Stimulated activated CD4-positive, alpha-beta T cell treated with anti-CD3 and anti-CD28 coated beads, Interleukin-4, amount 100 ng/mL, for 24 hours (primary cell): ENCODE data around the gene SPPL3.
A peak's percentile ranks its signal among the peaks of the same experiment; 100 is the strongest.
"Not testable (repeated sequence)": the region's sequence is repeated elsewhere in the genome, so short reads cannot be mapped to it uniquely, and the experiment has no call there.

Source experiments
- DNase-seq: peaks from one replicate; pipeline ENCODE4 v3.0.0-alpha.2; 2020

SPPL3 gene

DNA sequence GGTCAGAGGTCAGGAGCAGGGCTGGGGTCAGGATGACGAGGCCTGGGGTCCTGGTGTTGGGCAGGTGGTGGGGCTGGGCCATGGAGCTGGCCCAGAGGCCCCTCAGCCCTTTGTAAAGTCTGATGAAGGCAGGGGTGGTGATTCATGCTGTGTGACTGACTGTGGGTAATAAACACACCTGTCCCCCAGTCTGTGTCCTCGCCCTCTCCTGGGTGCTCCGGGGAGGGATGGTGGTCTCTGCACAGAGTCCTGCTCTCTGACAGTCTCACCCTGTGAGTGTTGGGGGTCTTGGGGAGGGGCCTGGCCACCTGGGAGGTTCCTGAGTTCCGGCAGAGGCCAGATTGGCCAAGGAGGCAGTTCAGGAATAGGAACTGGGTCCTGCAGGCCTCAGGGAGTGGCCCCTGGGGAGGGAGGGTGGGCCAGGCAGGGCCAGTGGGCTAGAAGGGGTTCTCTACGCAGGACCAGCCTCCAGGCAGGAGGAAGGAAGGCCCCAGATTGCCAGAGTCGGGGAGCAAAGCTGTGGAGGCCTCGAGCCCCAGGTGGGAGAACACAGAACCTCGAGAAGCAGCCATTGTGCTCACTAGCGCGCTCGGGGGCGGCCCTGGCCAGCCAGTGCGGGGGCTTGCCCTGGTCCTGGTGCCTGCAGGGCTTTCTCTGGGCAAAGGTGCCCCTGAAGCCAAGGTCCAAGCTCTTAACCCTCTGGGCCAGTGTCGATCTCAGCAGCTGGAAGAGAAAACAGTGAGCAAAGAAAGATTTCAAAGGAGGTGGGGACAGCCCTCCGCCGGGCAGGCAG is 164.1 kb downstream of the SPPL3 start:
- no peak for DNase-seq

DNA sequence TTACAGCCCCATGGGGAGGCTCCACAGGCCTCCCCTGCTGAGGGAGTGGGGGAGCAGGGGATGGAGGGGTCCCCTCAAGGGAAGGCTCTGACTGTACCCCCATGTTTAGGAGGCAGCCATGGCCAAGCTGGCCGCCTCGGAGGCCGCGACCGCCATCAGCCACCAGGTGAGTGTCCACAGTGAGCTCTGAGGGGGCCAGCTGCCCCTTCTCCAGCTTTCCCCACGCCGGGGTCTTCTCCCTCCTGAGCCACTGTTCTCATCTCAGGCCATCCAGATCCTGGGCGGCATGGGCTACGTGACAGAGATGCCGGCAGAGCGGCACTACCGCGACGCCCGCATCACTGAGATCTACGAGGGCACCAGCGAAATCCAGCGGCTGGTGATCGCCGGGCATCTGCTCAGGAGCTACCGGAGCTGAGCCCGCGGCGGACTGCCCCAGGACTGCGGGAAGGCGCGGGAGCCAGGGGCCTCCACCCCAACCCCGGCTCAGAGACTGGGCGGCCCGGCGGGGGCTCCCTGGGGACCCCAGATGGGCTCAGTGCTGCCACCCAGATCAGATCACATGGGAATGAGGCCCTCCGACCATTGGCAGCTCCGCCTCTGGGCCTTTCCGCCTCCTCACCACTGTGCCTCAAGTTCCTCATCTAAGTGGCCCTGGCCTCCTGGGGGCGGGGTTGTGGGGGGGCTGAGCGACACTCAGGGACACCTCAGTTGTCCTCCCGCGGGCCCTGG is 165.0 kb downstream of the SPPL3 start:
- DNase-seq: no peak

DNA sequence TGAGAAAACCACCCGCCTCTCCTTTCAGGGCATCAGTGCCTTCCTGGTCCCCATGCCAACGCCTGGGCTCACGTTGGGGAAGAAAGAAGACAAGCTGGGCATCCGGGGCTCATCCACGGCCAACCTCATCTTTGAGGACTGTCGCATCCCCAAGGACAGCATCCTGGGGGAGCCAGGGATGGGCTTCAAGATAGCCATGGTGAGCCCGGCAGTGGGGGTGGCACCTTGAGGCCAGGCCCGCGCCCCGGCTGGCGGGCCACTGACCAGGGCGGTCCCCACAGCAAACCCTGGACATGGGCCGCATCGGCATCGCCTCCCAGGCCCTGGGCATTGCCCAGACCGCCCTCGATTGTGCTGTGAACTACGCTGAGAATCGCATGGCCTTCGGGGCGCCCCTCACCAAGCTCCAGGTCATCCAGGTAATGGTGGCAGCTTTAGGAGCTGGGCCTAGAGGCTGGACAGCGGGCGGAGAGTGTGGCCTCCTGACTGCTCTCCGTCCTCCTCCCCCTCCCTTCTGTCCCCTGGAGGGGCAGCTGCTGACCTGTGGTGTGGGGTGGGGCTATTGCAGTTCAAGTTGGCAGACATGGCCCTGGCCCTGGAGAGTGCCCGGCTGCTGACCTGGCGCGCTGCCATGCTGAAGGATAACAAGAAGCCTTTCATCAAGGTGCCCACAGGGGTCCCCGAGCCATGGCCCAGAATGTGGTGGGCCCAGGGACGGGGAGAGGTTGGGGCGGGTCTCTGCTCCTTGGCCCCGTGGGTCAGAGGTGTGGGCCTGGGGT is 165.7 kb downstream of the SPPL3 start:
- DNase-seq: no peak

DNA sequence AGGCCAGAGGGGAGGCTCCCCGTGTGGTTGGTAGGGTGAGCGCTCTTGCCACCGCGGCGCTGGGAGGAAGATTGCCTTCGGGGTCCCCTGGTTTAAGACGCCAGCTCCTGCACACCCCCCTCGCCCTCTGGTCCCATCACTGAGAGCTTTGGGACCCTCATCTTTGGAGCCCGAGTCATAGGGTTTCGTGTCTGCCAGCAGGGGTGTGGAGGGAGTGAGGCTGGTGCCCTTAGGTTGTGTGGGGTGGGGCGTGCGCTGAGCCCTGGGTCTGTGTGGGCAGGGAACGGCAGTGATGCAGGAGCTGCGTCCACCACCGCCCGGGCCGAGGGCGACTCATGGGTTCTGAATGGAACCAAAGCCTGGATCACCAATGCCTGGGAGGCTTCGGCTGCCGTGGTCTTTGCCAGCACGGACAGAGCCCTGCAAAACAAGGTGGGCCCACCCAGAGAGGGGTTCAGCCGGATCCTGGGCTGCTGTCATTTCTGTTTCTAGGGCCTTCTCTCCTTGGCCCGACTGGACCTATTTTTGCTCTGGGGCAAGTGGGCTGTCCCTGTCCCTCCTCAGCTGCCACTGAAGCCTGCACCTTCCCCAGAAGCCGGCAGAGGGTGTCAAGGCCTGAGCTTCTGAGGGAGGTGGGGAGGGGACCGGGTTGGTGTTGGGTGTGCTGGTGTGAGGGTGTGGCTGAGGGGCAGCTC is 166.5 kb downstream of the SPPL3 start:
- DNase-seq: no peak

DNA sequence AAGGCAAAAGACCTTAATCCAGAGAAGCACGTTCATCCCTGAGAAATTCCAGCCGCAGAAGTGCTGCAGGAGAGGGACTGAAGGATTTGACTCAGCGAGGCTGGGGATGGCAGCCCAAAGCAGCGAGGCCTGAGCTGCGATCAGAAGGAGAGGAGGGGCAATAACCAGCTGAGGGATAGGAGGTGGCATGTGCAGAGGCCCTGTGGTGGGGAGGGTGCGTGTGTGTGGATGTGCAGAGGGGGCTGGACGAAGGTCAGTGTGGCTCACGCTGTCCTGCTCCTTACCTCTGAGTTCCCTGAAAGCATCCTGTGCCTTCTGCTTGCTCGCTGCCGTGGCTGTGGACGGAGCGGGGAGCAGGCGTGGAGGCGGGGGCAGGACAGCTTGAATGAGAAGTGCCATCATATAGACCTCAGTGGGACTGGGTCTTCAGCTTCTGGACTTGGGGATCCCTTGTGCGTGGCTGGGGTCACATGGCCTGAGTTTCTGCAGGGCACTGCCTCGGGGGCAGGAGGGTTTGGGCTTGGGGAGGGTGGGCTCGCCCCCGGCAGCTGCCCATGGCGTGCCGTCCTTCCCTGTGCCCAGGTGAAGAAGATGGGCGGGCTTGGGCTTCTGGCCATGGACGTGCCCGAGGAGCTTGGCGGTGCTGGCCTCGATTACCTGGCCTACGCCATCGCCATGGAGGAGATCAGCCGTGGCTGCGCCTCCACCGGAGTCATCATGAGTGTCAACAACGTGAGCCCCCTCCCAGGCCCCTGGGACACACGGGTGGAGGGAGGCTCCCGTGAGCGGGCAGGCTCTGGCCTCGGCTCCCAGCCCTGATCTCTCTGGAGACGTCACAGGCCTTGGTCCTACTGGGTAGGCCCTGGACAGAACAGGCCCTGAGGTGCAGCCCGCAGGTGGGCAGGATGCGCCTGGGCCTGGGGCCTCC is 167.5 kb downstream of the SPPL3 start:
- DNase-seq: no peak

DNA sequence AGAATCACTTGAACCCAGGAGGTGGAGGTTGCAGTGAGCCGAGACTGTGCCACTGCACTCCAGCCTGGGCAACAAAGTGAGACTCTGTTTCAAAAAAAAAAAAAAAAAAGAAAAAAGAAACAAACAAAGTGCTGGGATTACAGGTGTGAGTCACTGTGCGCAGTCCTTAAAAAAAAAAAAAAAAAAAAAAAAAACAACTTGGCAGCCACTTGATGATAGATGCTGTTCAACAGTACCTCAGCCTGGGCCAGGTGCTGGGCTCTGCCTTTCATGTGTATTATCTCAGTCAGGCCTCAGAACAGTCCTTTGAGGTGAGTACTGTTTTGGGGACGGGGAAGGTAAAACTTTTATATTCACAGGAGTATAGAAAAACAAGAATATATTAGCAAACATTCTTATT is 169.0 kb downstream of the SPPL3 start:
- no peak for DNase-seq

DNA sequence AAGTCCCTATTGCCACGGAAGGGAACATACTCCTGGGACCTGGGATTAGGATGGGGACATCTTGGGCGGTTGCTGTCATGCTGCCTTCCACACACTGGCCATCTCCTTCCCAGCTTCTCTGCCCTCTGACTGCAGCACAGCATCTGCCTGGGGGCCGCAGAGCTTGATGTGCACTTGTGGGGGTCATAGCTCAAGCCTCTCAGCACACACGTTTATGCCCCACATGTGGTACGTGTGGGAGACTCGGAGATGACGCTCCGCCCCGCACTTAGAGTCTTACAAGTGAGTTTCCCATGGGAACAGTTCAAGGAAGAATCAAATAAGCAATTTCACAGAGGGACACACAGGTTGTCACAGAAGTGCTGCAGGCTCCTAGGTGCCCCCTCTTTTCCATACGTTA is 169.9 kb downstream of the SPPL3 start:
- no peak for DNase-seq

DNA sequence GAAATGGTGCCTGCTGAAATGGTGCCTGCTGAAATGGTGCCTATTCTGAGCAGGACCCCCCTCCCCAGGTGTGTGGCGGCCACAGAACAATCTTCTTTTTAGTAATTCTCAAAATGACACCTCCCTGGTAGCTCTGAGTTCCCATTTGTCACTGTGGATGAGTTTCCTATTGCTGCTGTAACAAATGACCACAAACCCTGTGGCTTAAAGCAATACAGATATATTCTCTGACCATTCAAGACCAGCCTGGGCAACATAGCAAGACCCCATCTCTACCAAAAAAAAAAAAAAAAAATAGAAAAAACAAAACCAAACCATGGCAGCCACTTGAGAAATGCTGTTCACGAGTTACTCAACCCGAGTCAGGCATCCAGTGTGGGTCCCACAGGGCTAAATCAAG is 170.6 kb downstream of the SPPL3 start:
- no peak for DNase-seq

DNA sequence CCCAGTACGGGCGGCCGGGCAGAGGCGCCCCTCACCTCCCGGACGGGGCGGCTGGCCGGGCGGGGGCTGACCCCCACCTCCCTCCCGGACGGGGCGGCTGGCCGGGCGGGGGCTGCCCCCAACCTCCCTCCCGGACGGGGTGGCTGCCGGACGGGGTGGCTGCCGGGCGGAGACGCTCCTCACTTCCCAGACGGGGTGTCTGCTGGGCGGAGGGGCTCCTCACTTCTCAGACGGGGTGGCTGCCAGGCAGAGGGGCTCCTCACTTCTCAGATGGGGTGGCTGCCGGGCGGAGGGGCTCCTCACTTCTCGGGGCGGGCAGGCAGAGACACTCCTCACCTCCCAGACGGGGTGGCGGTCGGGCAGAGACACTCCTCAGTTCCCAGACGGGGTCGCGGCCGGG is 172.0 kb downstream of the SPPL3 start:
- not testable (repeated sequence) for DNase-seq

DNA sequence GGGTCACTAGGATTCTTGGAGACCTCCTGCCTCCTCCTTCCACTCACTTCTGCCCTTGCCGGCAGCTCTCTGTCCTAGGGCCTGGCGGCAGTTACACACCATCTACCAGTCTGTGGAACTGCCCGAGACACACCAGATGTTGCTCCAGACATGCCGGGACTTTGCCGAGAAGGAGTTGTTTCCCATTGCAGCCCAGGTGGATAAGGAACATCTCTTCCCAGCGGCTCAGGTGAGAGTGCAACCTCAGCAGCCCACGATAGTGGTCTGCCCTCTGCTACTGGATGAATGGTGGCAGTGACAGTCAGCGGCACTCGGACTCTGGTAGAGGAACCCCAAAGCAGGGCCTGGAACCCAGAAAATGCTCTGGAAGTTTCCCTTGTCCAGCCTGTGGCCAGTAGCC is 177.2 kb downstream of the SPPL3 start:
- no peak for DNase-seq

DNA sequence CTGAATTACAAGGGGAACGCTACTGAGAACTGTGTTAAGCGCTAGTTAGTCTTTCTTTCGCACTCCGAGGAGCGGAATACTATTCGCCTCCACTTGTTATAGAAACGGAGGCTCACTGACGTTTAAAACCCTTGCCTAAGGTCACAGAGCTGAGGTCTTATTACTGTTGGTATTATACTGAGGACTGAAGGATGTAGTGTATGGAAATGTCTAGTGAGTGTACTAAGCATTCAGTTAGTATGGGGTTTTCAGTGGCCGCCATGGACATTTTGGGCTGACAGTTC is 177.7 kb downstream of the SPPL3 start:
- DNase-seq: no peak

DNA sequence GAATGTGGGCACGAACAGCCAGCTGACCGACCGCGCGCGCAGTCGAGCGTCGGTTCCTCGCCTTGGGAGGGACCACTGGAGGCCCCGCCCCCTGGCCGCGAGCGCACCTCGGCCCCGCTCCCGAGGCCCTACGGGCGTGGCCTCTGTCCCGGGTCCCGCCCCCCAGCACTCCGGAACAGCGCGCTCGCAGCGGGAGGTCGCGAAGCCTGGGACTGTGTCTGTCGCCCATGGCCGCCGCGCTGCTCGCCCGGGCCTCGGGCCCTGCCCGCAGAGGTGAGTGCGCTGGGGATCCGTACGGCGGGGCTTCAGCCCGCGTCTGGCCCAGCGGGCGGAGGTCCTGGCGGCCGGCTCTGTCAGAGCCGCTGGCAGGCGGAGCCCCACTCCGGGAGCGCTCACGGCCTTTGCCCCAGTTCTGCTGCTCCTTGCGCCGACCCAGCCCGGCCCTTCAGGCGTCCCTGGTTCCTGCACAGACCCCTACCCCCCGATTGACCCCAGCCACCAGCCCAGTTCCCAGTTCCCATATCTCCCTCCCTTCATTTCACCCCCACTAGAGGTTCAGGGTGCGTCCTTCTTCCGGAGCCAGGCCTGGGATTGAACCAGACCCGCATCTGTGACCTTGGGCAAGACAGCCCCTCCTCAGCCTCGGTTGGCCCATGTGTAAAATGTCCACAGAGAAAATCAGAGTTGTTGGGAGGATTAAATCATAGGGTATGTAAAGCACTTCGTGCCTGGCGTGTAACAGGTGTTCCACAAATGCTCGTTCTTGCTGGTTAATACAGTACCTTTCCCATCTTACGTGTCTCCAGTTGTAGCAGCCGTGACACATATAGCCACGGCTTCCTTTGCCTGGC is 178.3 kb downstream of the SPPL3 start, which contains the start of gene ACADS:
Gene ACADS (plus strand): TSS at position 168 of the 851 bp plus-strand sequence. CDS start 60 bp downstream, at position 228.
- DNase-seq: peak; percentile 88

DNA sequence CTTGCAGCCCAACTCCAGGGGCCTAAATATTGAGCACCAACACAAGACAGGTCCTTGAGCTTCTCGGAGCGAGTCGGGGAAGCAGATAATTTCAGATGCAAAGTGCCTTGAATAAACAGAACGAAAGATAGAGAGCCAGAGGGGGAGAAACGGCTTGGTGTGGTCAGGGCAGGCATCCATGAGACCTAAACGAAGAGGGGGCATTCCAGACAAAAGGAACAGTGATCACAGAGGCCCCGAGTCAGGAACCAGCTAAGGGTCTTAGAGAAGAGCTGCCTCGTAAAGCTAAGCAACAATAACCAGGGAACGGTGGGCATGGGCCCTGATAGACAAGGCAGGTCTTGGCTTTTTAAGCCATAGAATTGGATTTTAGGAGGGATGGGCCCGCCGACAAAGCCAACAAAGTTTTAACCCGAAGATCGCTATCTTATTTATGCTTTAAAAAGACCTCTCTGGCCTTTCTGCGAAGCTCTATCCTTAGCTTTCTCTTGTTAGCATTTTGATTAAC is 179.0 kb downstream of the SPPL3 start:
- DNase-seq: no peak

DNA sequence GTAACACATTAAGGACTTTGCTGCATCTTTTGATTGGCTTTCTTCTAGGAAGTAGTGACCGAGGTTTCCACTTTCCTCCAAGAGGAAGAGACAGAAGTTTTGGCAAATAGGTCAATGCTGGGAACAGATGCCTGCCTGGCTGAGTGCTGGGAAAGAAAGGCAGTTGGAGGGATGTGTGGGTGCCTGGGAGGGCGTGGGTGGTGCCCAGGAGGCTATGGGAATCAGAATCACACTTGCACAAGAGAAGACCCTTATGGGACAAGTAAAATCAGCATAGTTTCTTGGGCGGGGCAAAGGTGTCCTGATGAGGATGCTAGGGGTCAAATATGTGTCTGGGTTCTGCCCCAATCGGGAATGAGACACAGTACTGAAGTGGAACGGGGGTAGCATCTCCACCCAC is 179.4 kb downstream of the SPPL3 start:
- DNase-seq: no peak

DNA sequence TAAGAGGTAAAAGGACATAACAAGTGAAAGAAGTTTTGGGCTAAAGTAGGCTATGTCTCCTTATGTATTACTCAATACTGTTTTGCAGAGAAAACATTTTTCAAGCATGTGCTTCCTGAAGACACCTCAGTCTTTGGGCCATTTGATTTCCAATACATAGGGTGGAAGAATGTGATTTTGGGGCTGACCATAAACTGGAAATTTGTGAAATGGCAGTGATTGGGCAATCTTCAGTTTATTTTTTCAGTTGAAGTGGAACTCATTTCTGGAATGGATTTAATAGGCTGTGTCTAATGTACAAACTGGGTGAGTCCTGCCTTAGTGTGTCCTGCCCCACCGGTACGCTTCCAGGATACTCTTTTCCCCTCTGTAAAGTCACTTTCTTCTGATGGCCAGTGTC is 181.4 kb downstream of the SPPL3 start:
- no peak for DNase-seq

DNA sequence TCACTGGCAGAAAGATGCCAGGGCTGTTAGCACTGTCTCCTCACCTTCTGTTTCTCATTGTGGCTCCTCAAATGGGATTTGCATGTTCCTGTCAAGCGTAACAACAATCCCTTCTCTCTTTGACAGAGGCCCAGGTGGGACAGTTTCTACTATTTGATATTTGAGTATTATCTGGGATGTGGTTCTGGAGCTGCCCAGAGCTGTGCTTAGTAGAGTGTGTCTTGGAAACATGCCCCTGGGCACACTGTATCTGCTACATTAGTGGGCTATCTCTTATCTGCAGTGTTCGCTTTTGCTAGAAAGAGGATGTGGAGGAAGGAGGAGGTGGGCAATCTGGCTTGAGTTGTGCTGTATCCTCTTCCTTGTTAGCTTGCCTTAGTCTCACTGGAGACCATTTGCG is 182.3 kb downstream of the SPPL3 start:
- no peak for DNase-seq

DNA sequence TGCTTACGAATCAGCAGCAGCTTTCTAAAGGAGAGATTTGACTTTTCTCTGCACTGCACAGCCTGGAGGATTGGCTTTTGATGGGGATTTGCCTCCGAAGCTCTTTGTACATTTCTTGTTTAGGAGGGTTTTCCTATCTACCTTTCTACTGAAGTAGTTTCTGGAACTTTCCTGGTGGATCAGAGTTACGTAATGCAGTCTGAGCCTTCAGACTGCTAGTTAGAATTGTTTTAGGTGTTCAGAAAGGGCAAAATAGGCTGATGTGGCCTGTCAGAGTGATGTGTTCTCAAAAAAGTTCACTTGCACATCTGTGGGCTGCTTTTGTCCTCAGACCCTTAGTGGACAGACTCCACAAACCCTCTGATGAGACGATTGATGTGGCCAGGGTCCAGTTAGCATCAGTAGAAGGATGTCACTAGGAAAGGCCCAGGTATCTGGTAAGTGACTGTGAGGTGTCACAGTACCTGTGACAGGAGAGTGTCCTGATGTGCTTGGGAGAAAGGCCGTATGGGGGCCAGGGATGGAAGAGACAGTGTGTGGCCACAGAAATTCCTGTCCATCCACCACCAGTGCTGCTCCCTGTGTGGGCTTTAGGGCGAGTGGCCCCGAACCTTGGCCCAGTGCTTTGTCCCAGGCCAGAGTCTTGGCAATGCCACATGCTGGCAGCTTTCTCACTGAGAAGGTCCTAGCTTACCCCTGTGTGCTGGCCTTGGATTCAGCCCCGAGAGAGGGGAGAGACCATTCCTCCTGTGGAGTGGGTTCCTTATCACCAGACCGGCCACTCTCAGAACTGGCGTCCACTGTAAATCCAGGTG is 183.0 kb downstream of the SPPL3 start:
- no peak for DNase-seq

DNA sequence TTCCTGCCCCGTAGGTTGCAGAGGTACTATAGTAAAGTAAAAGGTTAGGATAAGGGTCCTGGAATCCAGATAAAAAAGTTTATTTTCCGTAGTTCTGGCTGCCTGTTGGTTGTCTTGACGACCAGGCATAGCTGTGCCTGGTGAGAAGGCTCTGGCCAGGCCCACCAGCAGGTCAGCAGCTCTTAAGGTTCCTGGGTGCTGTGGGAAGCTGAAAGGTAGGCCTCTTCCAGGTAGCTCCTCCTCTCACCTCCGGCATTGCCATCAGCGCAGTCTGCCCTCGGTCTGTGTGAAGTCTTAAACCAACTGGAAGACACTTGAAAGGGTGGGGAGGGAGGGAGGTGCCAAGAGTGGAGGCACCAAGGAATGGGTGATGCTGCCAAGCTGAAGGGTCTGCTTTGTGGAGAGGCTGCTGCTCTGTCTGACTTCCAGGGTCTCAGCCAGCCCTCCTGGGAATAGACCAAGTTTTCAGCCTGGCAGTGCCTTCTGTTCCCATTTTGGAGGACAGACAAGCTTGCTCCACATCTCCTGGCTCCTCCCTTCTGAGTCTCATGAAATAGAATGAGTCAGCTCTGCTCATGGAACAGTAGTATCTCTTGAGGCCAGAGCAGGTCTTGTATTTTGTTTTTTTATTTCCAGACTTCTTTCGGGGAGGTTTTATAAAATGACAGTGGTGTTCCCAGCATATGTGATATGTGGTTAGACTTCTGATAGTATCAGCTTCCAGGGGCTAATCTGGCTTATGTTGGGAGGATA is 183.7 kb downstream of the SPPL3 start:
- DNase-seq: no peak
